ENCODE results near the gene DCAF7.

Gene DCAF7

DNA sequence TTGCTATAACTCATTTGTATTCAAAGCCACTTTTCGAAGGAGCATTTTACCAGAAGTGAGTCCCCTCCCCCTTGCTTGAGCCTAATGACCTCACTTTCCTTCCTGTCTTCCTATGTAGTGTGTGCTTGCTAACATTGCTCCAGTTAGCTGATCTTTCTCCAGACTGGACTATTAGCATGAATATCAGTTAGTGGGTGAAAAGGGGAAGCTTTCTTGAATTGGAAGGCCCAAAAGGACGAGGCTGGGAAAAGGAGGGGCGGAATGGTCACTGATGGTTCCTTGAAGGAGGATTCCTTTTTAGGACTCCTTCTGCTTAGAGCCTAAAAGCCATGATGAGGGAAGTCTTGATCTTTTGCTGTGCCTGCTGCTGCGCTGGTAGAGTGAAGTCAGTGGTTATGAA, 83.9 kb downstream of the DCAF7 start:
- TF ChIP-seq, protein P1, sequence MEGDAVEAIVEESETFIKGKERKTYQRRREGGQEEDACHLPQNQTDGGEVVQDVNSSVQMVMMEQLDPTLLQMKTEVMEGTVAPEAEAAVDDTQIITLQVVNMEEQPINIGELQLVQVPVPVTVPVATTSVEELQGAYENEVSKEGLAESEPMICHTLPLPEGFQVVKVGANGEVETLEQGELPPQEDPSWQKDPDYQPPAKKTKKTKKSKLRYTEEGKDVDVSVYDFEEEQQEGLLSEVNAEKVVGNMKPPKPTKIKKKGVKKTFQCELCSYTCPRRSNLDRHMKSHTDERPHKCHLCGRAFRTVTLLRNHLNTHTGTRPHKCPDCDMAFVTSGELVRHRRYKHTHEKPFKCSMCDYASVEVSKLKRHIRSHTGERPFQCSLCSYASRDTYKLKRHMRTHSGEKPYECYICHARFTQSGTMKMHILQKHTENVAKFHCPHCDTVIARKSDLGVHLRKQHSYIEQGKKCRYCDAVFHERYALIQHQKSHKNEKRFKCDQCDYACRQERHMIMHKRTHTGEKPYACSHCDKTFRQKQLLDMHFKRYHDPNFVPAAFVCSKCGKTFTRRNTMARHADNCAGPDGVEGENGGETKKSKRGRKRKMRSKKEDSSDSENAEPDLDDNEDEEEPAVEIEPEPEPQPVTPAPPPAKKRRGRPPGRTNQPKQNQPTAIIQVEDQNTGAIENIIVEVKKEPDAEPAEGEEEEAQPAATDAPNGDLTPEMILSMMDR (IDR thresholded peaks at IDR 0.05; ENCODE audit: extremely low read depth, missing control alignments), result no peak
- DNase-seq (ENCODE audit: low spot score), result no peak

DNA sequence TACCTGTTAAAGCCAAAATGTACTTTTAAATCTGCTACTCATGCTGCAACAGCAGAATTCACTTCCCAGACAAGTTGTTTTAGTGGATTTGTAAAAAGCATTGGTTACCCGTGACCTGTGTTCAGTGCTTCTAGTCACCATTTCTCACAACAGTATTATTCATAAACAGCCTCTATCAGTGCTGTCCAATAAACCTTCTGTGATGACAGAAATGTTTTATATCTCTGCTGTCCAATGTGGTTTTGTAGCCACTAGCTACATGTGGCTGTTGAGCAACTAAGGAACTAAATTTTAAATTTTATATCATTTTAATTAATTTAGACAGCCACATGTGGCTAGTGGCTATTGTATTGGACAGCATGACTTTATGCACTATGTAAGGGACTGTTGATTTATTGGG, 84.5 kb downstream of the DCAF7 start:
- TF ChIP-seq, protein P1 (IDR thresholded peaks at IDR 0.05; ENCODE audit: extremely low read depth, missing control alignments), result no peak
- no peak for DNase-seq (ENCODE audit: low spot score)

DNA sequence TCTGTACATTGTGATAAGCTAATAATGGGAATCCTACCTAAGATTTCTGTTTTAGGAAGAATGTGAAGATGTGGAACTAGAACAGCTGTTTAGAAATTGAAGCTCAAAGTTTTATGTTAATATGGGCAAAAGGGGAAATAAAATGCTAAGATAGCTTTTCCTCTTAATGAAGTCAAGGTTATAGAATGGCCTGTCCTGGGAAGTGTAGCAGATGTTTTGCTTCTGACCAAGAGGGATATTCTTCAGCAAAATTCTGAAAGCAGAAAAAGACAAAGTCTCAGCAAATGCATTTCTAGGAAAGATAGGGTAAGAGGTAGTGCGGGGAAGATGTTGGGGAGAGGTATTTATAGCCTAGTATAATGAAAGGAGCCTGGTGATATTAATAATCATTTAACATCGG, 85.0 kb downstream of the DCAF7 start:
- DNase-seq (ENCODE audit: low spot score), result no peak
- TF ChIP-seq, protein P1 (IDR thresholded peaks at IDR 0.05; ENCODE audit: extremely low read depth, missing control alignments), result no peak

DNA sequence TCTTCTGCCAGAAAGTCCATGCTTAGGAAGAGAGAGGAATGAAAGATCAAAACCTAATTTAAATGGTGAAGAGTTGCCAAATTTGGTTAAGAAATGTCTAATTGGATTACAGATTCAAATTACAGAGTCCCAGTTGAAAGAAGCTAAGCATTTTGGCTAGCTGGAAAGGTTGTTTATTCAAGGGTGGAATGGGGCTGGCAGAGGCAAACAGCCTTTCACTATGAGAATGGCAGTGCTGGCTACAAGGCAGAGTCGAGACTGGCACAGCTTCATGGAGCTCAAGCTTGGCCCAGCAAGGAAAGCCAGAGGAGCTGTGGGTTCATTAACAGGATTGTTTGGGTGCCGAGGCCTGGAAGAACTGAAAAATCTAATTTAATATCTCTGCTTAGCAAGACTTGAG, 85.5 kb downstream of the DCAF7 start:
- no peak for DNase-seq (ENCODE audit: low spot score)
- TF ChIP-seq, protein P1 (IDR thresholded peaks at IDR 0.05; ENCODE audit: extremely low read depth, missing control alignments), result no peak

DNA sequence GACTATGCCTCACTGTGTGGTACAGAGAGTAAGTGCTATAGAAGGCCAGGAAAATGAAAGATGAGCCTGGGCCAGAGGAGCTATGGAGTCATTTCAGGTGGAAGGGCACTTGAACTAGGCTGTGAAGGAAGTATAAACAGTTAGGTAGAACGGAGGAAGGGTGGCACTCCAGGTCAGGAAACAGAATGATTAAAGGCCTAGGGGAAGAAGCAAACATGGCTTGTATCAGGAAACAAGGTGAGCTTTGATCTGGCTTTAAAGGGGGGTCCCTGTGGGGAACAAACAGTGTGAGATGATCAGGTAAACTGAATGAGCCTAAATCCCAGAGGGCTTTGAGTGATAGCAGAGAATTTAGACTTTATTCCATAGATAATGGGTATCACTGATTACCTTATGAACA, 88.8 kb downstream of the DCAF7 start:
- TF ChIP-seq, protein P1 (IDR thresholded peaks at IDR 0.05; ENCODE audit: extremely low read depth, missing control alignments), result no peak

DNA sequence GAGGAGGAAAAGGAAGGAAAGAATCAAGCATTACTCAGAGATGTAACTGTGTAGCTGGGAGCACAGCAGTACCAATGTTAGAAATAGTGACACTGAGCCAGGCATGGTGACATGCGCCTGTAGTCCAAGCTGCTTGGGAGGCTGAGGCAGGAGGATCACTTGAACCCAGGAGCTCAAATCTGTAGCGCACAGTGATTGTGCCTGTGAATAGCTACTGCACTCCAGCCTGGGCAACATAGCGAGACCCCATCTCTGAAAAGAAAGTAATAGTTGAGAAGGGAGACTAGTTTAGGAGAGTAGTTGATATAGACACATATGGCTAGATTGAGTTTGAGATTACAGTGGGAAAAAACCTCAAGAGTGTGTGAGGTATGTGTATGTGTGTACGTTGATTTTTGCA, 89.8 kb downstream of the DCAF7 start:
- DNase-seq (ENCODE audit: low spot score), result no peak
- TF ChIP-seq, protein P1 (IDR thresholded peaks at IDR 0.05; ENCODE audit: extremely low read depth, missing control alignments), result no peak

More for the DNA sequence above, 88.8 kb downstream of the DCAF7 start:
- DNase-seq (ENCODE audit: low spot score), result no peak

DNA sequence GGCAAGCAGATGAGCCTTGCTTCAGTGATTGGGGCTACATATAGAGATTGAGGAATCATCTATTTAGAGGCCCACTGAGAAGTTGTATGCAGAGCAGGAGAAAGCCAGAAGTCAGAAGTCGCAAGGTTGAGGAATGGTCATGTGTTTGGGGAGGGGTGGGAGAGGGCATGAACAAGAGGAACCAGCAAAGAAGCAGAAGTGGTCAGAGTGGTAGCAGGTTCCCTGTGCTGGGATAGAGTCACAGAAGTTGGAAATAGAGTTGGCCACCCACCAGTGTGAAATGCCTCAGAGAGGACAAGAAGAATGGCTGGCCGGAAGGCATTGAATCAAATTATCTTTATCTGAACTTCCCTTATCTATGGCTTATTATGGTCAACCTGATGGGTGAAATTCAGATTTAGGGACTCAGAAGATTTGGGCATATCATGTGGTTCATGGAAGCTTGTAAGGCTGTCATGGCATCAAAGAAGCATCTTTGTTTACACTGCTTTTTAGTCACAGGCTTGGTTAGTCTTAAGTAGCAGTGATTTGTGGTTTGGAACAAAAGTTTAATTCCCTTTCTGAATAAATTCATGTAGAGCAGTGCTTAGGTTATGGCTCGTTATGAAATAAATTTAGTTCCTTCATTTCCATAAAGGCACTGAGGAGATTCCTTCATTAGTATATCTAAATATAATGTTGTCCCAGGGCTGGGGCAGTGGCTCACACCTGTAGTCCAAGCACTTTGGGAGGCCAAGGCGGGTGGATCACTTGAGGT, 91.6 kb downstream of the DCAF7 start:
- no peak for DNase-seq (ENCODE audit: low spot score)

More for the DNA sequence above, 91.6 kb downstream of the DCAF7 start:
- TF ChIP-seq, protein P1 (IDR thresholded peaks at IDR 0.05; ENCODE audit: extremely low read depth, missing control alignments), result no peak

Measured in GM20000 (cell line).